ENCODE data around the gene NTM. TPM values are rescaled to one million over a fixed set of nuclear protein-coding genes. Genes with fewer than 3 reads are reported as not detected.

NTM gene
- total RNA-seq, 1 donor from 2014 or later = 82.7 TPM

GRCh38 chr11:132118661-132119060, 748.2 kb downstream of the NTM start:
- DNase-seq (ENCODE audit: extremely low spot score, unreplicated experiment) = no peak
- Mint-ChIP-seq H3K9me3 (ENCODE audit: unreplicated experiment) (no peaks in the 10 kb centered on the region), H3K4me3 (ENCODE audit: unreplicated experiment) (no peak overlapping the region), H3K27ac (ENCODE audit: unreplicated experiment) (no peak overlapping the region), H3K4me1 (ENCODE audit: unreplicated experiment) (peaks cover 33% of the 10 kb centered on the region), H3K27me3 (ENCODE audit: unreplicated experiment) (no peaks in the 10 kb centered on the region), H3K36me3 (ENCODE audit: unreplicated experiment) (no peaks in the 10 kb centered on the region)
- no peak for TF ChIP-seq CTCF (IDR thresholded peaks at IDR 0.05)

- Mint-ChIP-seq H3K36me3 (ENCODE audit: unreplicated experiment) (no peaks in the 10 kb centered on the region), H3K4me1 (ENCODE audit: unreplicated experiment) (peaks cover 24% of the 10 kb centered on the region), H3K9me3 (ENCODE audit: unreplicated experiment) (no peaks in the 10 kb centered on the region), H3K4me3 (ENCODE audit: unreplicated experiment) (no peak overlapping the region), H3K27ac (ENCODE audit: unreplicated experiment) (no peak overlapping the region), H3K27me3 (ENCODE audit: unreplicated experiment) (no peaks in the 10 kb centered on the region)
- TF ChIP-seq CTCF (IDR thresholded peaks at IDR 0.05) = no peak
- DNase-seq (ENCODE audit: extremely low spot score, unreplicated experiment) = no peak
Observed at GRCh38 chr11:132119573-132119972, 749.2 kb downstream of the NTM start.

- Mint-ChIP-seq H3K4me3 (ENCODE audit: unreplicated experiment) (no peak overlapping the region), H3K4me1 (ENCODE audit: unreplicated experiment) (peaks cover 22% of the 10 kb centered on the region), H3K36me3 (ENCODE audit: unreplicated experiment) (no peaks in the 10 kb centered on the region), H3K27me3 (ENCODE audit: unreplicated experiment) (no peaks in the 10 kb centered on the region), H3K9me3 (ENCODE audit: unreplicated experiment) (no peaks in the 10 kb centered on the region), H3K27ac (ENCODE audit: unreplicated experiment) (peak overlapping the region; percentile 45)
- no peak for DNase-seq (ENCODE audit: extremely low spot score, unreplicated experiment)
- TF ChIP-seq CTCF (IDR thresholded peaks at IDR 0.05) = no peak
Observed at GRCh38 chr11:132122735-132123134, 752.3 kb downstream of the NTM start.

GRCh38 chr11:132123449-132123848, 753.0 kb downstream of the NTM start:
- TF ChIP-seq CTCF (IDR thresholded peaks at IDR 0.05) = no peak
- H3K27me3 Mint-ChIP-seq (ENCODE audit: unreplicated experiment) = no peaks in the 10 kb centered on the region
- H3K36me3 Mint-ChIP-seq (ENCODE audit: unreplicated experiment) = no peaks in the 10 kb centered on the region
- H3K9me3 Mint-ChIP-seq (ENCODE audit: unreplicated experiment) = no peaks in the 10 kb centered on the region
- H3K27ac Mint-ChIP-seq (ENCODE audit: unreplicated experiment) = no peak overlapping the region
- no peak for DNase-seq (ENCODE audit: extremely low spot score, unreplicated experiment)
- H3K4me3 Mint-ChIP-seq (ENCODE audit: unreplicated experiment) = no peak overlapping the region
- peaks cover 22% of the 10 kb centered on the region for H3K4me1 Mint-ChIP-seq (ENCODE audit: unreplicated experiment)

- Mint-ChIP-seq H3K36me3 (ENCODE audit: unreplicated experiment) (no peaks in the 10 kb centered on the region), H3K4me3 (ENCODE audit: unreplicated experiment) (no peak overlapping the region), H3K27me3 (ENCODE audit: unreplicated experiment) (no peaks in the 10 kb centered on the region), H3K4me1 (ENCODE audit: unreplicated experiment) (peaks cover 22% of the 10 kb centered on the region), H3K9me3 (ENCODE audit: unreplicated experiment) (no peaks in the 10 kb centered on the region), H3K27ac (ENCODE audit: unreplicated experiment) (no peak overlapping the region)
- TF ChIP-seq CTCF (IDR thresholded peaks at IDR 0.05) = peak; percentile 12
- no peak for DNase-seq (ENCODE audit: extremely low spot score, unreplicated experiment)
Observed at GRCh38 chr11:132123854-132124835, 753.7 kb downstream of the NTM start.

Data from osteocyte (in vitro differentiated cells).